HG02759 (cell line): ENCODE results near the gene USP51.
"Not testable (repeated sequence)": the region's sequence is repeated elsewhere in the genome, so short reads cannot be mapped to it uniquely, and the experiment has no call there.

Experiments used
- ATAC-seq: cut with Tn5 transposase; IDR thresholded peaks from one replicate; pipeline ENCODE4 v1.9.1; 2021; ENCODE audit warnings: mild to moderate bottlenecking, moderate library complexity; ENCODE audit not compliant: unreplicated experiment

Gene USP51

GRCh38 chrX:55489314-55490009 lies at the start of gene USP51:
USP51 (minus strand) TSS chrX:55489848; CDS start chrX:55488939, 909 bp downstream.
- peak; percentile 56 for ATAC-seq

- ATAC-seq, result no peak
These were observed 34.8 kb upstream of the USP51 start for GRCh38 chrX:55524487-55524886.

- ATAC-seq, result no peak
These were observed 33.7 kb upstream of the USP51 start for GRCh38 chrX:55523356-55523755.

GRCh38 chrX:55522596-55523276 lies 33.1 kb upstream of the USP51 start:
- no peak for ATAC-seq

- no peak for ATAC-seq
These were observed 32.0 kb upstream of the USP51 start for GRCh38 chrX:55521687-55522086.

GRCh38 chrX:55516794-55517481 lies 27.3 kb upstream of the USP51 start:
- not testable (repeated sequence) for ATAC-seq

GRCh38 chrX:55513045-55513737 lies 23.5 kb upstream of the USP51 start:
- not testable (repeated sequence) for ATAC-seq

- not testable (repeated sequence) for ATAC-seq
These were observed 18.9 kb upstream of the USP51 start for GRCh38 chrX:55508410-55509152.

- not testable (repeated sequence) for ATAC-seq
These were observed 18.1 kb upstream of the USP51 start for GRCh38 chrX:55507699-55508098.

GRCh38 chrX:55507010-55507409 lies 17.4 kb upstream of the USP51 start:
- ATAC-seq, result not testable (repeated sequence)

- no peak for ATAC-seq
These were observed 1.3 kb upstream of the USP51 start for GRCh38 chrX:55490974-55491373.

GRCh38 chrX:55490121-55490520 lies 473 bp upstream of the USP51 start:
- ATAC-seq, result no peak

- ATAC-seq, result peak; percentile 65
These were observed 895 bp downstream of the USP51 start for GRCh38 chrX:55488593-55489313.

- peak; percentile 1 for ATAC-seq
These were observed 1.5 kb downstream of the USP51 start for GRCh38 chrX:55488006-55488592.

GRCh38 chrX:55487143-55487542 lies 2.5 kb downstream of the USP51 start:
- ATAC-seq, result no peak

GRCh38 chrX:55486736-55487135 lies 2.9 kb downstream of the USP51 start:
- no peak for ATAC-seq

GRCh38 chrX:55484948-55485347 lies 4.7 kb downstream of the USP51 start:
- no peak for ATAC-seq

GRCh38 chrX:55480390-55481062 lies 9.1 kb downstream of the USP51 start:
- no peak for ATAC-seq

GRCh38 chrX:55479956-55480355 lies 9.7 kb downstream of the USP51 start:
- not testable (repeated sequence) for ATAC-seq
